Superior temporal gyrus (tissue), 1 donor: ENCODE results near the gene SMTNL2.
"Not testable (repeated sequence)": the region's sequence is repeated elsewhere in the genome, so short reads cannot be mapped to it uniquely, and the experiment has no call there.

Source experiments
- DNase-seq: peaks from one replicate; pipeline ENCODE4 v3.0.0-alpha.2; 2016; ENCODE audit errors: extremely low spot score

Gene SMTNL2

GRCh38 chr17:4602041-4602440, 17.7 kb downstream of the SMTNL2 start:
- DNase-seq: no peak

- no peak for DNase-seq
Measured at GRCh38 chr17:4604111-4604644, 19.8 kb downstream of the SMTNL2 start.

- DNase-seq: not testable (repeated sequence)
Measured at GRCh38 chr17:4604736-4605135, 20.4 kb downstream of the SMTNL2 start.

- no peak for DNase-seq
Measured at GRCh38 chr17:4605826-4606225, 21.5 kb downstream of the SMTNL2 start.

GRCh38 chr17:4607261-4607741, 23.0 kb downstream of the SMTNL2 start:
- no peak for DNase-seq

- peak; percentile 42 for DNase-seq
Measured at GRCh38 chr17:4607773-4608187, 23.5 kb downstream of the SMTNL2 start.

- no peak for DNase-seq
Measured at GRCh38 chr17:4609761-4610160, 25.4 kb downstream of the SMTNL2 start.

- no peak for DNase-seq
Measured at GRCh38 chr17:4610162-4610561, 25.8 kb downstream of the SMTNL2 start.

- no peak for DNase-seq
Measured at GRCh38 chr17:4610656-4611055, 26.3 kb downstream of the SMTNL2 start.

- DNase-seq: no peak
Measured at GRCh38 chr17:4616476-4616875, 32.1 kb downstream of the SMTNL2 start.

- DNase-seq: no peak
Measured at GRCh38 chr17:4617090-4617489, 32.8 kb downstream of the SMTNL2 start.

- no peak for DNase-seq
Measured at GRCh38 chr17:4617590-4618351, 33.4 kb downstream of the SMTNL2 start.

- DNase-seq: no peak
Measured at GRCh38 chr17:4620531-4621101, 36.3 kb downstream of the SMTNL2 start.

- DNase-seq: no peak
Measured at GRCh38 chr17:4622375-4622774, 38.0 kb downstream of the SMTNL2 start.

GRCh38 chr17:4623249-4623648, 38.9 kb downstream of the SMTNL2 start:
- DNase-seq: no peak

GRCh38 chr17:4624451-4624911, 40.2 kb downstream of the SMTNL2 start:
- not testable (repeated sequence) for DNase-seq

GRCh38 chr17:4625181-4625617, 40.9 kb downstream of the SMTNL2 start:
- no peak for DNase-seq

GRCh38 chr17:4626734-4627256, 42.5 kb downstream of the SMTNL2 start:
- no peak for DNase-seq

GRCh38 chr17:4631431-4631830, 47.1 kb downstream of the SMTNL2 start:
- no peak for DNase-seq

GRCh38 chr17:4631836-4632580, 47.7 kb downstream of the SMTNL2 start:
- DNase-seq: no peak

- DNase-seq: no peak
Measured at GRCh38 chr17:4632581-4632920, 48.2 kb downstream of the SMTNL2 start.

GRCh38 chr17:4633643-4634042, 49.3 kb downstream of the SMTNL2 start:
- DNase-seq: no peak
